GM21423 (cell line): ENCODE measurements around the gene SLC6A3.

Experiments used
- ATAC-seq: cut with Tn5 transposase; IDR thresholded peaks from one replicate; pipeline ENCODE4 v1.9.1; 2021; ENCODE audit warnings: mild to moderate bottlenecking, moderate library complexity; ENCODE audit not compliant: unreplicated experiment

Gene SLC6A3

GRCh38 chr5:1445313-1445688 is at the start of gene SLC6A3:
Gene SLC6A3, minus strand, starts transcription at chr5:1445440. Its CDS starts 2,243 bp downstream, at chr5:1443197.
- no peak for ATAC-seq

GRCh38 chr5:1493941-1494340 is 48.7 kb upstream of the SLC6A3 start:
- no peak for ATAC-seq

GRCh38 chr5:1493413-1493812 is 48.2 kb upstream of the SLC6A3 start:
- ATAC-seq = no peak

- ATAC-seq = no peak
Observed at GRCh38 chr5:1492757-1493156, 47.5 kb upstream of the SLC6A3 start.

GRCh38 chr5:1490376-1490775 is 45.1 kb upstream of the SLC6A3 start:
- no peak for ATAC-seq

- no peak for ATAC-seq
Observed at GRCh38 chr5:1489754-1490153, 44.5 kb upstream of the SLC6A3 start.

GRCh38 chr5:1488882-1489680 is 43.8 kb upstream of the SLC6A3 start:
- ATAC-seq = peak; percentile 56

- ATAC-seq = no peak
Observed at GRCh38 chr5:1487079-1487764, 42.0 kb upstream of the SLC6A3 start.

- ATAC-seq = no peak
Observed at GRCh38 chr5:1486271-1486670, 41.0 kb upstream of the SLC6A3 start.

GRCh38 chr5:1485579-1486118 is 40.4 kb upstream of the SLC6A3 start:
- ATAC-seq = no peak

GRCh38 chr5:1484730-1485578 is 39.7 kb upstream of the SLC6A3 start:
- peak; percentile 56 for ATAC-seq

GRCh38 chr5:1483856-1484729 is 38.9 kb upstream of the SLC6A3 start:
- no peak for ATAC-seq

GRCh38 chr5:1483064-1483463 is 37.8 kb upstream of the SLC6A3 start:
- ATAC-seq = no peak

GRCh38 chr5:1481959-1482331 is 36.7 kb upstream of the SLC6A3 start:
- no peak for ATAC-seq

- no peak for ATAC-seq
Observed at GRCh38 chr5:1481266-1481958, 36.2 kb upstream of the SLC6A3 start.

- ATAC-seq = no peak
Observed at GRCh38 chr5:1480806-1481205, 35.6 kb upstream of the SLC6A3 start.

- ATAC-seq = no peak
Observed at GRCh38 chr5:1480217-1480616, 35.0 kb upstream of the SLC6A3 start.

GRCh38 chr5:1479581-1480188 is 34.4 kb upstream of the SLC6A3 start:
- no peak for ATAC-seq

GRCh38 chr5:1479066-1479465 is 33.8 kb upstream of the SLC6A3 start:
- ATAC-seq = no peak
